GM23338 (cell line): Measurements from ENCODE around the gene CYP24A1.

Experiments used
- CREB1 ChIP-seq: fragments of 250-450 bp; sonication (Bioruptor Pico); IDR thresholded peaks from 2 replicates; pipeline ENCODE4 v1.5.0; 2020; ENCODE audit warnings: low read depth, mild to moderate bottlenecking, moderate library complexity
- CTCF ChIP-seq, 2 experiments: fragments of 200-600 bp in 1 of 2; sonication (generic) in 1 of 2; conservative IDR thresholded peaks; 2 replicates each; pipeline versions ENCODE4 v1.5.1 to v1.6.1; 2016 to 2017; ENCODE audit warnings: antibody characterized with exemption in 2 of 2, low read depth in 2 of 2, mild to moderate bottlenecking in 2 of 2, moderate library complexity in 1 of 2
- EZH2 ChIP-seq: fragments of 200-600 bp; sonication (generic); IDR thresholded peaks from one replicate; pipeline ENCODE4 v1.8.0; 2017; ENCODE audit warnings: antibody characterized with exemption, mild to moderate bottlenecking, low read depth; ENCODE audit not compliant: unreplicated experiment
- EZH2phosphoT487 ChIP-seq: fragments of 200-600 bp; sonication (generic); IDR thresholded peaks from one replicate; pipeline ENCODE4 v1.8.1; 2018; ENCODE audit warnings: antibody characterized with exemption; ENCODE audit not compliant: unreplicated experiment
- JUNB ChIP-seq: IDR thresholded peaks from one replicate; pipeline ENCODE4 v1.6.1; 2016; ENCODE audit warnings: antibody characterized with exemption; ENCODE audit not compliant: unreplicated experiment
- NANOG ChIP-seq: IDR thresholded peaks from 2 replicates; pipeline ENCODE4 v1.6.1; 2016; ENCODE audit warnings: antibody characterized with exemption, borderline replicate concordance
- POLR2AphosphoS5 ChIP-seq: IDR thresholded peaks from 2 replicates; pipeline ENCODE4 v1.6.1; 2016; ENCODE audit warnings: antibody characterized with exemption, low read depth
- ZNF462 ChIP-seq: fragments of 250-450 bp; sonication (Bioruptor Pico); IDR thresholded peaks from 2 replicates; pipeline ENCODE4 v1.5.0; 2020; ENCODE audit warnings: mild to moderate bottlenecking, moderate library complexity
- TF ChIP-seq, protein P1 (sequence below): IDR thresholded peaks from one replicate; pipeline ENCODE4 v1.6.1; 2018; ENCODE audit warnings: antibody characterized with exemption; ENCODE audit not compliant: unreplicated experiment
- TF ChIP-seq, protein P2 (sequence below): IDR thresholded peaks from 2 replicates; pipeline ENCODE4 v1.6.1; 2016; ENCODE audit warnings: antibody characterized with exemption

GRCh38 chr20:54215157-54215789 is 41.5 kb upstream of the CYP24A1 start:
- TF ChIP-seq CTCF (conservative IDR thresholded peaks at IDR 0.05; ENCODE audit: low read depth in 2 of 2) (no peak), NANOG (no peak), EZH2 (no peak), EZH2phosphoT487 (no peak), POLR2AphosphoS5 (no peak), CREB1 (no peak), ZNF462 (CRISPR knock-in tag) (no peak), JUNB (no peak)
- TF ChIP-seq, protein P1, sequence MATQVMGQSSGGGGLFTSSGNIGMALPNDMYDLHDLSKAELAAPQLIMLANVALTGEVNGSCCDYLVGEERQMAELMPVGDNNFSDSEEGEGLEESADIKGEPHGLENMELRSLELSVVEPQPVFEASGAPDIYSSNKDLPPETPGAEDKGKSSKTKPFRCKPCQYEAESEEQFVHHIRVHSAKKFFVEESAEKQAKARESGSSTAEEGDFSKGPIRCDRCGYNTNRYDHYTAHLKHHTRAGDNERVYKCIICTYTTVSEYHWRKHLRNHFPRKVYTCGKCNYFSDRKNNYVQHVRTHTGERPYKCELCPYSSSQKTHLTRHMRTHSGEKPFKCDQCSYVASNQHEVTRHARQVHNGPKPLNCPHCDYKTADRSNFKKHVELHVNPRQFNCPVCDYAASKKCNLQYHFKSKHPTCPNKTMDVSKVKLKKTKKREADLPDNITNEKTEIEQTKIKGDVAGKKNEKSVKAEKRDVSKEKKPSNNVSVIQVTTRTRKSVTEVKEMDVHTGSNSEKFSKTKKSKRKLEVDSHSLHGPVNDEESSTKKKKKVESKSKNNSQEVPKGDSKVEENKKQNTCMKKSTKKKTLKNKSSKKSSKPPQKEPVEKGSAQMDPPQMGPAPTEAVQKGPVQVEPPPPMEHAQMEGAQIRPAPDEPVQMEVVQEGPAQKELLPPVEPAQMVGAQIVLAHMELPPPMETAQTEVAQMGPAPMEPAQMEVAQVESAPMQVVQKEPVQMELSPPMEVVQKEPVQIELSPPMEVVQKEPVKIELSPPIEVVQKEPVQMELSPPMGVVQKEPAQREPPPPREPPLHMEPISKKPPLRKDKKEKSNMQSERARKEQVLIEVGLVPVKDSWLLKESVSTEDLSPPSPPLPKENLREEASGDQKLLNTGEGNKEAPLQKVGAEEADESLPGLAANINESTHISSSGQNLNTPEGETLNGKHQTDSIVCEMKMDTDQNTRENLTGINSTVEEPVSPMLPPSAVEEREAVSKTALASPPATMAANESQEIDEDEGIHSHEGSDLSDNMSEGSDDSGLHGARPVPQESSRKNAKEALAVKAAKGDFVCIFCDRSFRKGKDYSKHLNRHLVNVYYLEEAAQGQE, result no peak
- TF ChIP-seq, protein P2, sequence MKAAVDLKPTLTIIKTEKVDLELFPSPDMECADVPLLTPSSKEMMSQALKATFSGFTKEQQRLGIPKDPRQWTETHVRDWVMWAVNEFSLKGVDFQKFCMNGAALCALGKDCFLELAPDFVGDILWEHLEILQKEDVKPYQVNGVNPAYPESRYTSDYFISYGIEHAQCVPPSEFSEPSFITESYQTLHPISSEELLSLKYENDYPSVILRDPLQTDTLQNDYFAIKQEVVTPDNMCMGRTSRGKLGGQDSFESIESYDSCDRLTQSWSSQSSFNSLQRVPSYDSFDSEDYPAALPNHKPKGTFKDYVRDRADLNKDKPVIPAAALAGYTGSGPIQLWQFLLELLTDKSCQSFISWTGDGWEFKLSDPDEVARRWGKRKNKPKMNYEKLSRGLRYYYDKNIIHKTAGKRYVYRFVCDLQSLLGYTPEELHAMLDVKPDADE, result no peak
